ENCODE data around the gene DNAI4.
"Not testable (repeated sequence)": the region's sequence is repeated elsewhere in the genome, so short reads cannot be mapped to it uniquely, and the experiment has no call there.

The DNAI4 gene

DNA sequence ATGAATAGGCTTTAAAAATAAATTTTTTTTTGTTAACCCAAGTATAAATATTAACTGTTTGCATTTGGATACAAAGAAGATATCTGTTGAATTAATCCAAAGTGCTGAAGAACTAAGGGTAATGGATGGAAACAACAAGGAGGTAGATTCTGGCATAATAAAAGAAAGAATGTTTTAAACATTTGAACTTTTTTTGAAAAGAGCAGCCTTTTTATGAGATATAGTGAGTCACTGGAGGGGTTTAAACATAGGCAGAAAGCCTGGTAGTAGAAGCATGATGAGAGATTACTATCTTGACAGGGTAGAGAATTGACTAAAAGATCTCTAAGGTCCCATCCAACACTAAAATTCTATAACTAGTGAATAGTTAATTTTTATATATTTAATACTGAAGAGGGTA, 2.9 kb upstream of the DNAI4 start:
- DNase-seq = no peak

- DNase-seq = peak; percentile 26
These were observed 1.3 kb upstream of the DNAI4 start for GRCh38 chr1:66925944-66926343.

DNA sequence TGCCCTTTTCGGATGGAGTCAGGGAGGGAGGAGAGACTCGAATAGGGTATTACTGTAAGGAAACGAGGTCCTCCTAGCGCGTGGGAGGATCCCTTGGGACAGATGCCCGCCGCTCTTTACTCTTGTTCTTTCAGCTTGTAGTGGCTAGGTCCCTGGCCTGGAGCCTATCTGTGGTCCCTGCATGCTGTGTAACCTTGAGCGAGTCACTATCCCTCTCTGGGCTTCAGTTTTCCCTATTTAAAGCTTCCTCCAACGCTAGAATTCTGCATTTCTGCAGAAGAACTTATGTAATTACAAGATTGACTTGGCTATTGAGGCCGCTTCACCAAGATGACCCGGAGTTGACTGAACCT, 878 bp upstream of the DNAI4 start:
- DNase-seq = no peak

GRCh38 chr1:66920543-66920942, 4.1 kb downstream of the DNAI4 start:
- no peak for DNase-seq

DNA sequence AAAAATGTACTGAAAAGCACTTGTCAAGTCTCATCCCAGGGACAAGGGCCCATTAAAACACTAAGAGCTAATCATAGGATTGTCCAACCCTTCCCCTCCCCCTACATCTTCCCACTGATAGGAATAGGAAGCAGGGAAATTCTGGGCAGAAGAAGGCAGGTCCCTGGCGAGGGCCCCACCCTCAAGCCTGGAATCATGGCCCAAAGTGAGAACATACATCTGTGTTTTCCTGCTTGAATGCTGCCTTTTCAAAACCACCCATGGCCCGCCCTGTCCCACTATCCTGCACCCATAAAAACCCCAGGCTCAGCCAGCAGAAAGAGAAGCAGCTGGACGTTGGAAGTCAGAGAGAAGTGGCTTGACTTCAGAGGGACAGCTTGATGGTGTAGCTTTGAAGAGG, 4.8 kb downstream of the DNAI4 start:
- no peak for DNase-seq

GRCh38 chr1:66919063-66919462, 5.6 kb downstream of the DNAI4 start:
- DNase-seq = no peak

DNA sequence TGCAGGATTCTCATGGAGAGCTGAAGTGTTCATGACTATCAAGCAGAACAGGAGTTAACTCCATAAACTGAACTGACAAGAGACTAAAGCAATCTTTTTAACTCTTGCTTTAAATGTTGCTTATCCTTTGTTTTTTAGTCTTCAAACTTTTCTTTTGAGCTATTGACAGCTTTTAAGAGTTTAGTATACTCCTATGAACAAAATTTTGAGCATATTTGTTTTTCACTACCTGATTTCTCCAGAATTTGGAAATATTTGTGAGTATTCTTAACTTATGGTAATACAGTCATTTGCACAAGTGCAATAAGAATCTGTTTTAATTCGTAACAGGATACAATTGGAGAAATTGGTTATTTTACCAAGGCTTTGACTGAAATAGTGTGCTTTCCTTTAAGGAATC, 7.2 kb downstream of the DNAI4 start:
- no peak for DNase-seq

- no peak for DNase-seq
These were observed 8.3 kb downstream of the DNAI4 start for GRCh38 chr1:66916320-66916719.

DNA sequence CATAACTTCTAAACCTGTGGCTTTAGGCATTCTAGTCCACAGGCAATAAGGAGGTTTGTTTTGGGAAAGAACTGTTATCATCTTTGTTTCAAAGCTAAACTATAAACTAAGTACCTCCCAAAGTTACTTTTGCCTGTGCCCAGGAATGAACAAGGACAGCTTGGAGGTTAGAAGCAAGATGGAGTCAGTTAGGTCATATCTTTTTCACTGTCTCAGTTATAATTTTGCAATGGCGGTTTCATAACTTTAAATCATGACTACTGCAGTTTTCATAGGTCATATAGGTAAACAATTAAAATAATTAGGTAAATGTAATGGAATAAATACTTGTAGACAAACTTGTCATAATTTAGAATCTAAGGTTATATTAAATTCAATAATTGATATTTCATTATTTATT, 9.5 kb downstream of the DNAI4 start:
- DNase-seq = not testable (repeated sequence)

GRCh38 chr1:66893712-66894111, 30.9 kb downstream of the DNAI4 start:
- DNase-seq = no peak

GRCh38 chr1:66890621-66891020, 34.0 kb downstream of the DNAI4 start:
- no peak for DNase-seq

- DNase-seq = no peak
These were observed 35.6 kb downstream of the DNAI4 start for GRCh38 chr1:66889030-66889429.

- DNase-seq = no peak
These were observed 48.0 kb downstream of the DNAI4 start for GRCh38 chr1:66876664-66877063.

DNA sequence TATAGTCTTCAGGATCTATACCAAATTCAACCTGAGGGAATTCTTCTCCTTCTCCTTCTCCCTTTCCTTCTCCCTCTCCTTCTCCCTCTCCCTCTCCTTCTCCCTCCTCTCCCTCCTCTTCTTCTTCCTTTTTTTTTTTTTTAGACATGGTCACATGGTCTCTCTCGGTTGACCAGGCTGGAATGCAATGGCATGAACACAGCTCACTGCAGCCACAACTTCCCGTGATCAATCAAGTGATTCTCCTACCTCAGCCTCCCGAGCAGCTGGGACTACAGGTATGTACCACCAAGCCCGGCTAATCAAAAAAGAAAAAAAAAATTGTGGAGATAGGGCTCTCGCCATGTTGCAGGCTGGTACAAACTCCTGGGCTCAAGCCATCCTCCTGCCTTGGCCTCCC, 51.5 kb downstream of the DNAI4 start:
- DNase-seq = no peak

- not testable (repeated sequence) for DNase-seq
These were observed 52.6 kb downstream of the DNAI4 start for GRCh38 chr1:66872024-66872423.

- no peak for DNase-seq
These were observed 57.2 kb downstream of the DNAI4 start for GRCh38 chr1:66867501-66867900.

- DNase-seq = no peak
These were observed 64.1 kb downstream of the DNAI4 start for GRCh38 chr1:66860529-66860928.

- no peak for DNase-seq
These were observed 71.3 kb downstream of the DNAI4 start for GRCh38 chr1:66853379-66853778.

GRCh38 chr1:66852870-66853269, 71.8 kb downstream of the DNAI4 start:
- DNase-seq = no peak

DNA sequence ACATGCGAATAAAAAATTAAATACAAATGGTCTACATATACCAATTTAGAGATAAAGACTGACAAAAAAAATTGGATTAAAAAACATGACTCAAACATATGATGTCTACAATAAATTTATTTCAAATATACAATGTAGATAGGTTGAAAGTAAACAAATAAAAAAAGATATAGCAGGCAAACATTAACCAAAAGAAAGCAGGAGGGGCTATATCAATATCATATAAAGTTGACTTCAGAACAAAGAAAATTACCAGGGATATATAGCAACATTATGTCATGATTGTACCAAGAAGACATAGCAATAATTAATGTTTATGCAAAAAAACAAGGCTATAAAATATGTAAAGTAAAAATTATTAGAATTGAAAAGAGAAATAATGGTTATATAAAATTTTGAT, 73.7 kb downstream of the DNAI4 start:
- DNase-seq = no peak

- DNase-seq = no peak
These were observed 76.5 kb downstream of the DNAI4 start for GRCh38 chr1:66848193-66848592.

DNA sequence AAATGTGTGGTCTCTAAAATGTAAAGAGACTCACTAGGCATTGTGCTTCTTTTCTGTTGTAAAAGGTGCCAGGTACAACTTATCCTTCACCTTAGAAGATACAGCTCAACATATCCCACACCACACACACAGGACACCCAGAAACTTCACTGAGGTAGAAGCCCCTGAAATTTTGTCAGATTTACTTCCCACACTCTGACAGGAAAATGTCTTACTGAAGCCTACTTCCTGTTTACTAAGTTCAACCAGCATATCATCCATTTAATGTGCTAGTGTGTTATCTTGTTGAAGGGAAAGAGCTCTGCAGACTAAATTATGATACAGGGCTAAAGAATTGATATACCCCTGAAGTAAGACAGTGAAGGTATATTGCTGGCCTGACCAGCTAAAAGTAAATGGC, 83.7 kb downstream of the DNAI4 start:
- no peak for DNase-seq

DNA sequence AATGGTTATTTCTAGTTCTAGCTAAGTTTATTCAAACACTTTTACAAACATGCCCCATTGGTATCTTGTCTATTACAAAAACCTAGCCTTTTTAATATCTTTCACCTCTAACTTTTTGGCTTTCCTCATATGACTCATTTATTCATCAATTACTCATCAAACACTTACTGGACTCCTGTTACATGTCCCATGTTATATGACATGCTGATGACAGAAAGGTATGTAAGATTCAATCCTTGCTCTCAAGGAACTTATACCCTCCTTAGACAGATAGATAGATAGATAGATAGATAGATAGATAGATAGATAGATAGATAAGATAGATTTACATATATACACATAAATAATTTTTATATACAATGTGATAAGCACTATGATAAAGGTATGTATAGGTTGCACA, 89.7 kb downstream of the DNAI4 start:
- DNase-seq = no peak

DNA sequence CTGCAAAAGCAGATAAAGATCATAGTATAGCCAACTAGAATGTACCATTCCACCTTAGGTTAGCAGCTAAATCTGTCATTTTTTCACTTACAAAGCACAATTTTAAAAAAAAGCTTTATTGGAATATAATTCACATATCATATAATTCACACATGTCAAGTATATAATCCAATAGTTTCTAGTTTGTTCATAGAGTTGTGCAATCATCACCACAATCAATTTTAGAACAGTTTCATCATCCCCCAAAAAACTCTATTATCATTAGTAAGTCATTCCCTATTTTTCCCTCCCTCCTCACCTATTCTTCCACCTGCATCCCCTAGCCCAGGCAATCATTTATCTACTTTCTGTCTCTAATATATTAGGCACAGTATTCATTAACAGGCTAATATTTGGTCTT, 91.5 kb downstream of the DNAI4 start:
- DNase-seq = no peak

- DNase-seq = no peak
These were observed 93.0 kb downstream of the DNAI4 start for GRCh38 chr1:66831529-66832239.

- DNase-seq = no peak
These were observed 99.9 kb downstream of the DNAI4 start for GRCh38 chr1:66824771-66825170.

Measured in NCI-H1105 treated with DMSO at 0.1 percent for 48 hours (cell line).